Right renal pelvis (tissue), 4 donors: ENCODE data around the gene DGCR2. TPM values are rescaled to one million over a fixed set of nuclear protein-coding genes. Genes with fewer than 3 reads are reported as not detected.

Experiments used
- DNase-seq, 4 donors: peaks; one replicate each; pipeline ENCODE4 v3.0.0-alpha.2; 2013; ENCODE audit warnings: low read depth in 4 of 4, low spot score in 3 of 4, missing footprints in 1 of 4
- polyA plus RNA-seq, 4 donors: library from polyadenylated mRNA; unstranded; fragments of 120-200 nt; gene quantifications; one replicate each; pipeline ENCODE4 v1.2.1, GENCODE V29; 2013; ENCODE audit not compliant: insufficient read length in 4 of 4

The DGCR2 gene
- polyA plus RNA-seq, 4 donors: 71.9 to 94.3 (median 83.6) TPM

DNA sequence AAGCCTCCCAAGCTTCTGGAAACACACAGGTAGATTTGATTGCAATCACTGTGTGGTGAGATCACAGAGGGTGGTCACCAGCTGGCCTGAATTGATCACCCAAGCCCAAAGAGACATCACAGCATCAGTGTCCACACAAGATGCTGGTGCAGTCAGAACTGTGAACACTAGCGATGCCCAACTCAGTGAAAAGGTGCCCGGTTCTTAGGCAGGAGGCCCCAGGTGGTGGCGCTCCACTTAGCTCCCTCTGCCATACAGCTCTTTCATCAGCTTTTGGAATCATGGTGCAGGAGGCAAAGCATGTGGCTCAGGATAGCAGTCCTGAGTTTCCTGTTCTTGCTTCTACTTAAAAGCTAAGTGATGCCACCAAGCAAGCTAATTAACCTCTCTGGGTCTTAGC is 11.1 kb downstream of the DGCR2 start:
- DNase-seq: no peak

GRCh38 chr22:19110646-19111045 is 11.6 kb downstream of the DGCR2 start:
- DNase-seq: no peak

- DNase-seq: no peak
These were observed 12.2 kb downstream of the DGCR2 start for GRCh38 chr22:19110064-19110458.

- no peak for DNase-seq
These were observed 12.8 kb downstream of the DGCR2 start for GRCh38 chr22:19109198-19110063.

DNA sequence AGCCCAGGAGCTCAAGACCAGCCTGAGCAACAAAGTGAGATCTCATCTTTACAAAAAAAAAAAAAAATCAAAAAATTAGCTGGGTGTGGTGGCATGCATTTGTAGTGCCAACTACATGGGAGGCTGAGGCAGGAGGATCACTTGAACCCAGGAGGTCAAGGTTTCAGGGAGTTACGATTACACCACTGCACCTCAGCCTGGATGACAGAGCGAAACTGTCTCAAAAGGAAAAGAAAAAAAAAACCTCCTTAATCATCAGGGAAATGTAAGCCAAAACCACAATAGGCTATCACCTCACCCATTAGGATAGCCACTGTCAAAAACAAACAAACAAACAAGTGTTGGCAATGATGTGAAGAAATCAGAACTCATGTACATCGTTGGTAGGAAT is 13.4 kb downstream of the DGCR2 start:
- DNase-seq: no peak

DNA sequence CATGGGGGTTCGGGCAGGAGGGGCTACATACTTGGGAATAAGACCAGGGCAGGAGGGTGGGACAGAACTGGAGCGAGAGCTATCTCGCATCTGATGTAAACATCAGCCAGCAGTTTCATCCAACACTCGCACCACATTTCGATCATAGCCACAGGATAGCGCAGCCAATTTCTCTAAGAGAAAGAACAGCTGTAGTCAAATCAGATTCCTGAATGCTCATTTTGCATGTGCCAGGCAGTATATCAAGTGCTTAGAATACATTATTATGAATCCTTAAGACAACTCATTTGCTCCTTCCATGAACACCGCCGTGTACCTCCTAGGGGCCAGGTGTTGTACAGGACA is 14.5 kb downstream of the DGCR2 start:
- DNase-seq: no peak

DNA sequence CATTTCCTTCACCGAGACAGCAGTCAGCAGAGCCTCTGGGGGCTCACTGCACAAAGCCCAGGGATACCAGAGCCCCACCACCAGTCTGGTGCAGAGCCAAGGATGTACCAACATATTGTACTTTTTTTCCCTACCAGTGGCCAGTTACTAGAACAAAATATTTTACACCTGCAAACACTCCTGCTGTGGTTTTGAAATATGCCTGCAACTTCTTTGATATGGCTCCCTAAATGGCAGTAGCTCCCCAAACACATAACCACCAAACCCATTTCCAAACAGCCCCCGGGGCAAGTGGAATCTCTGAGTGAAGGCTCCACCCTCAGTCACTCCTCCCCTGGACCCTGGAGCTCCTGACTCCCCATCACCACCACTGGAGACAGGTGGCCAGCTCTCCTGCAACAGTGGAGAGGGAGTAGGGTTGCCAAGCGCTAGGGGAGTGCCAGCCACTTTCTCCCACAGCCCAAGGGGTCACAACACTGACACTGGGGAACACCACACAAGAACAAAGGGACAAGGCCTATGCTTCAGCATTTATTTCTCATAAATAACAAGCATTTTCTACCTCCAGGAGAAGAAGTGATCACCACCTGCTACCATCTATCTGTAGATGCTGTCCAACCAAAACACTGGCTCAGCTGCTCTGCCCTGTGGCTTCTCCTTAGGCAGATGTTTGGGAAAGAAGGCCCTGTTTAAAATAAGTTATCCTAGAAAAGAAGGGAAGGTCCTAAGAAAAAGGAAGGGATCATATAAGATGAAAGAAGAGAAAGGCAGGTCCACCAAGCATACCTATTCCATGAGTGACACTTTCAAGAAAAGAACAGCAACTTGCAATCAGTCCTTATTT is 15.1 kb downstream of the DGCR2 start:
- no peak for DNase-seq

- no peak for DNase-seq
These were observed 16.1 kb downstream of the DGCR2 start for GRCh38 chr22:19105867-19106802.

GRCh38 chr22:19105456-19105855 is 16.8 kb downstream of the DGCR2 start:
- DNase-seq: no peak

GRCh38 chr22:19103880-19104821 is 18.1 kb downstream of the DGCR2 start:
- DNase-seq: no peak

DNA sequence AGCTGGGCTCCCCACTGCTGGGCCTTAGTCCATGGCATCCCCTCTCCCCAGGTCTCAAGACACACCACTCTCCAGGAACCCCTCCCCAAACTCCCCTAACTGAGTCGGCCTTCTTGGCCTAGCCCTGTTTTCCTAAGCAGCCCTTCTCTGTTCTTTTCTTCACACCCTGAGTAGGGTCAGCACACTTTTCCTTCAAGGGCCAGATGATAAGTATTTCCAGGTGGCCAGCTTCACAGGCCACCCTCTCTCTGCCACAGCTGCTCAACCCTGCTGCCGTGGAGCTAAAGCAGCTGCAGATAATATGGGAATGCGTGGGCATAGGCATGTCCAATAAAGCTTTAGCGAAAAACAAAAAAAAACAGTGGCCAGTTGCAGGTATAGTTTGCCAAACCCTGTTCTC is 24.1 kb downstream of the DGCR2 start:
- DNase-seq: no peak

GRCh38 chr22:19097518-19097917 is 24.7 kb downstream of the DGCR2 start:
- DNase-seq: no peak

DNA sequence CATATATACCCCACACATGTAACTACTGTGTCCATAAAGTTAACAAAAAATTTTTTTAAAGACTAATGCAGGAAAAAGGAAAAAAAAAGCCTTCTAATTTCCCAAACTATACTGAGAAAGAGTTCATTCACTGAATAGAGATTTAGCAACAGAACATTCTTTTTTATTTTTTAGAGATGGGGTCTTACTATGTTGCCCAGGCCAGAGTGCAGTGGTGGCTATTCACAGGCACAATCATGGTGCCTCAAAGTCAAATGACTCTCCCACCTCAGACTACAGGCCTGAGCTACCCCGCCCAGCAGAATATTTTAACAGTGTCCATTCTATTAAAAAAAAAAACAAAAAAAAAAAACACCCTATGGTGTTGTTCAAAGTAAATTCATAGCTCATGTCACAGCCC is 25.7 kb downstream of the DGCR2 start:
- no peak for DNase-seq

- DNase-seq: no peak
These were observed 27.7 kb downstream of the DGCR2 start for GRCh38 chr22:19094393-19094997.

- no peak for DNase-seq
These were observed 29.5 kb downstream of the DGCR2 start for GRCh38 chr22:19092725-19093124.

DNA sequence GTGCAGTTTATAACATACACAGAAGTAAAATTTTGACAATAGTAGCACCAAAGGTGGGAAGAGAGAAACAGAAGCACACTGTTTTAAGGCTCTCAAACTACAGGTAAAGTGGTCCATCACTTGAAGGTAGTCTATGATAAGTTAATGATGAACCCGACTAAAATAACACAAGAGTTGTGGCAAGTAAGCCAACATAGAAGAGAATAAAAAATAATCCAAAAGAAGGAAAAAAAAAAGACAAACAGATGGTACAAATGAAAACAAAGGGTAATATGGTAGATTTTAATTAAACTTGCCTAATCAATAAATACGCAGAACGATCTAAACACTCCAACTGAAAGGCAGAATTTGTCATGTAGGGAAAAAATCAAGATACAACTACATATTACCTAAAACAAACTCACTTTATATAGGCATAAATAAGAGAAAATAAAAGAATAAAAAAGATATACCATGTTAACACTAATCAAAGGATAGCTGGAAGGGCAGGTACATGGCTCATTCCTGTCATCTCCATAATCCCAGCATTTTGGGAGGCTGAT is 31.6 kb downstream of the DGCR2 start:
- no peak for DNase-seq

DNA sequence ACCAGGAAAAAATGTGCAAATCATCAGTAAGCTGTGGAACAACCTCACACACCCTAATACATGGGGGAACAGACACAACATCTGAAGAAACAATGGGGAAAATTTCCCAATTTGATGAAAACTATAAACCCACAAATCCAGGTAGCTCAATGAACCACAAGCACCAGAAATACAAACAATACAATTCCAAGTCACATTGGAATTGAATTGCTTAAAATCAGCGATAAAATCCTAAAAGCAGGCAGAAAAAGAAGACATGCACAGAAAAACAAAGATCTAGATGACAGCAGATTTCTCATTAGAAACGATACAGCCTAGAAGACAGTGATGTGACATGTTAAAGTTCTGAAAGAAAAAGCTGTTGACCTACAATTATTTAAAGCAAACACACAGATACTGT is 32.0 kb downstream of the DGCR2 start:
- DNase-seq: no peak

DNA sequence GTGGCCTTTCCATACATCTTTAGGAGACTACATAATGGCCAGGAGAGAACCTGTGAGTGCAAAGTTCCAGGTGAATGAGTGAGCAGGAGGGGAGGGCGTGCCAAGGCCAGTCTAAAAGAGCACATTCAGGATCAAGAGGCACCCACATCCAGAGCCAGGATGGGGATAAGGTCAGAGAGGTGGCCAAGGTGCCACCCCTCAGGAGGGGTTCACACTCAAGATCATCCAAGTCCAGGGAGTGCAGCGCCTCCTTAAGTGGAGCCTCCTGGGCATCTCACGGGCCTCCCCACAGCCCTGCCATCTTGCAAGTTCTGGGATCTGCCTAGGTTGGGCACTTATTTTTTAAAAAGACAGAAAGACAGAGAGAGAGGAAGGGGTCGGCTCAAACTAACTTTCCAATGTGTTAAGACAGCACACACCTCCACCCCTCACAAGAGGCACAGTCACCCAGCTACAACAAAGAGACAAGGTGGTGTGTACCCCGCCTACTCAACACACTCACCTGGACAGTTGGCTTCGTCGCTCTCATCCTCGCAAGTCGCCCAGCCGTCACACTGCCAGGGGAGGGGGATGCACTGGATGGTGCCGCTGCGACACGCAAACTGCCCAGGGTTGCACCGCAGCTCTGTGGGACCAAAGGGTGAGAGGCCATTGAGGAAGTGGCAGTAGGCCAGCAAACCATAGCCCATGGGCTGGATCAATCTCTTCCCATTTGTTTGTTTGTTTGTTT is 33.2 kb downstream of the DGCR2 start:
- DNase-seq: no peak
